Stimulated activated CD4-positive, alpha-beta T cell treated with anti-CD3 and anti-CD28 coated beads, TNF-alpha, amount 100 ng/mL, for 24 hours (primary cell): ENCODE data around the gene ZNF695.
"Not testable (repeated sequence)": the region's sequence is repeated elsewhere in the genome, so short reads cannot be mapped to it uniquely, and the experiment has no call there.

Experiments
- DNase-seq, 3 experiments: peaks; one replicate each; pipeline ENCODE4 v3.0.0-alpha.2; 2020; ENCODE audit warnings: low read depth in 3 of 3

The ZNF695 gene

DNA sequence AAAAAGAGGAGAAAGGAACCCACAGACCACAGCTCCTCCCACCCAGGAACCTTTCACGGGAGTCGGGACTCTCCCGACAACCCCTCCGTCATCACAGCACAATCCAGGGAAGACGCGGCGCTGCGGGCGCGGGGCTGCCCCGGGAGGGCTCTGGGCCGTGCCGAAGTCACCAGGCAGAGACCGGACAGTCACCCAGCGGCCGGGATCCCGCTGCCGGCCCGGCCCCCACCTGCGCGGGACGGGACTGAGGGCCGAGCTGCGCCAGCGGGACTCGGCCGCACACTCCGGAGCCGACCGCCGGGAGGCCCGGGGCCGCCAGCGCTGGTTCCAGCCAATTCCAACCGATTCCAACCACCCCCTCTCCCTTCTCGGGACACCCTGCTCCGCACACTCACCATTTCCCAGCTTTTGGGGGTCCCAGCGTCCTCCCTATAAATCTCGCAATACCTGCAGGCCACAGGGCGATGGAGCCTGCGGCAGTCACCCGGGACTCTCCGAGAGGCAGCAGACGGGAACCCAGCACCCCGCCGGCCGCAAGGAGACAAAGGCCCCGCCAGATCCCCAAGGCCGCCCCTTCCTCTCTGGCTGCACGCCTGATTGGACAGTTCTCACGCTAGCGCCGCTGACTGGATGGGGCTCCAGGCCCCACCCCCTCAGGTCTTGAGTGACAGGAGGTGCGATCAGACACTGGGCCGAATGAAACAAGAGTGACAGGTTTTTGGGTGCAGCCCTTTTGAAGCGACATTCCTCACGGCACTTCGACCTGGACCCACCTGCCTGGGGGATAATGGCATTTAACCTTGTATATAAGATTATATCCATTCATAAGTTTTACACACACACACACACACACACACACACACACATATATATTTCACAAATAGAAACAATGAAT, at the start of gene ZNF695:
ZNF695 (minus strand) TSS at position 547 of the 895 bp plus-strand sequence; CDS start at position 398, 149 bp downstream.
- DNase-seq, result peak in 2 of 3 experiments; percentile 13 to 65

- DNase-seq, result no peak
Observed at GRCh38 chr1:247056071-247056470, 48.2 kb upstream of the ZNF695 start.

- DNase-seq, result no peak
Observed at GRCh38 chr1:247054992-247055415, 47.1 kb upstream of the ZNF695 start.

DNA sequence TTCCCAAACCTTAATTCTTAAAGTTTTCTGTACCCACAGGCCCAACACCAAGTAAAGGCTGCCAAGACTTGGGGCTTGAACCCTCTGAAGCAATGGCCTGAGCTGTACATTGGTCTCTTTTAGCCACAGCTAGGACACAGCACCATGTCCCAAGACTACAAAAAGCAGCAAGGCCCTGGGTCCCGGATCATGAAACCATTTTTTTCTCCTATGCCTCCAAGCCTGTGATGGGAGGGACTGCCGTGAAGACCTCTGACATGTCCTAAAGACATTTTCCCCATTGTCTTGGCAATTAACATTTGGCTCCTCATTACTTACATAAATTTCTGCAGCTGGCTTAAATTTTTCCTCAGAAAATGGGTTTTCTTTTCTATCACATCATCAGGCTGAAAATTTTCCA, 39.8 kb upstream of the ZNF695 start:
- DNase-seq, result no peak

DNA sequence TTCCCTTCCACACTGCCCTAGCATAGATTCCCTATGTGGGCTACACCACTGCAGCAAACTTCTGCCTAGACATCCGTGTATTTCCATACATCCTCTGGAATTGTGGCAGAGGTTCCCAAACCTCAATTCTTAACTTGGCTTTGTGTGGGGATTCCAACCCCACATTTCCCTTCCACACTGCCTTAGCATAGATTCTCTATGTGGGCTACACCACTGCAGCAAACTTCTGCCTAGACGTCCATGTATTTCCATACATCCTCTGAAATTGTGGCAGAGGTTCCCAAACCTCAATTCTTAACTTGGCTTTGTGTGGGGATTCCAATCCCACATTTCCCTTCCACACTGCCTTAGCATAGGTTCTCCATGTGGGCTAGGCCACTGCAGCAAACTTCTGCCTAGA, 39.4 kb upstream of the ZNF695 start:
- no peak for DNase-seq

DNA sequence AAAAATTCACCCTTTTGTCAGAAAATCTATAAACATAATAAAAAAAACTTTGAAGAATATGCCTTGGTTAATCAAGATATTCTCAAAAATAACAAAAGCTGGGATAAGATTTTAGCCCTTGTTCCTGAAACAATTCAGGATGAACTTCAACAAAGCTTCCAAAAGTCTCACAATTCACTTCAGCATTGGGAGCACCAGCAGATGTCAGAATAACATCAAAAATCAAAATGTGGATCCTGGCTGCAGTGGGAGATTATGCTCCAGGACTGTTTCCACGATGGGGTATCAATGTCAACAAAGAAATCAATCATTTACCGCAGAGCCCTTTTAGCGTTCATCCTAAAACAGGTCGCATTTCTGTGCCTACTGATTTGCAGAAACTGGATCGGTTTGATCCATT, 35.5 kb upstream of the ZNF695 start:
- DNase-seq, result no peak

DNA sequence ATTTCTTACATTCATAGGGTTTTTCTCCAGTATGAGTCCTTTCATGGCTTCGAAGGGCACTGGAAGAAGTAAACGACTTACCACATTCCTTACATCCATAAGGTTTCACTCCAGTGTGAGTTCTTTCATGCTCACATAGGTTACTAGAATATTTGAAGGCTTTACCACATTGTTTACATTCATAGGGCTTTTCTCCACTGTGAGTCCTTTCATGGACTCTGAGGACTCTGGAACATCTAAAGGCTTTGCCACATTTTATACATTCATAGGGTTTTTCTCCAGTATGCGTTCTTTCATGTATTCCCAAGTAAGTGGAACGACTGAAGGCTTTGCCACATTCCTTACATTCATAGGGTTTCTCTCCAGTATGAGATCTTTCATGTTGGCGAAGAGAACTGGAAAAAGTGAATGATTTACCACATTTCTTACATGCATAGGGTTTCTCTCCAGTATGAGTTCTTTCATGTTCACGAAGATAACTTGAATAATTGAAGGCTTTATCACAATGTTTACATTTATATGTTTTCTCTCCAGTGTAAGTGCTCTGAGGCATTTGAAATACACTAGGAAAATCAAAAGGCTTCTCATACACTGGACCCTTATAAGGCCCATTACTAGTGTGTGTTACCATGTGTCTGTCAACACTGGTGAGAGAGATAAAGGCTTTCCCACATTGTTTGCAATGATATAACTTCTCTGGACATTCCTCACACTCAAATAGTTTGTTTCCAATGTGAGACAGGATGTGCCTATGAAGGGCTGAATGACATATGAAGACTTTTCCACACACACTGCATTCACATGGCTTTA, 29.9 kb upstream of the ZNF695 start:
- no peak for DNase-seq

- not testable (repeated sequence) for DNase-seq
Observed at GRCh38 chr1:247032306-247032705, 24.4 kb upstream of the ZNF695 start.

GRCh38 chr1:247024658-247025057, 16.8 kb upstream of the ZNF695 start:
- not testable (repeated sequence) for DNase-seq

- DNase-seq, result no peak
Observed at GRCh38 chr1:247013391-247013790, 5.5 kb upstream of the ZNF695 start.

DNA sequence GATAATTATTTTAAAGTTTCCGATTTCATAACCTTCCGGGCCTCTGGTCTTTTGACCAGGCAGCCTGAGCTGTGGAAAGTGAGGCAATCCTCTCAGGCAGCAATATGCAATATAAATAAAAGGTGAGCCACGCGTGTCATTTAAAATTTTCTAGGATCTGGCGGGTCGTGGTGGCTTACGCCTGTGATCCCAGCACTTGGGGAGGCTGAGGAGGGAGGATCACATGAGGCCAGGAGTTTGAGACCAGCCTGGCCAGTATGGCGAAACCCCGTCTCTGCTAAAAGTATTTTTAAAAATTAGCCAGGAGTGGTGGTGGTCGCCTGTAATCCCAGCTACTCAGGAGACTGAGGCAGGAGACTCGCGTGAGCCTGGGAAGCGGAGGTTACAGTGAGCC, 546 bp upstream of the ZNF695 start:
- no peak for DNase-seq

- DNase-seq, result not testable (repeated sequence)
Observed at GRCh38 chr1:247004081-247004480, 3.8 kb downstream of the ZNF695 start.

DNA sequence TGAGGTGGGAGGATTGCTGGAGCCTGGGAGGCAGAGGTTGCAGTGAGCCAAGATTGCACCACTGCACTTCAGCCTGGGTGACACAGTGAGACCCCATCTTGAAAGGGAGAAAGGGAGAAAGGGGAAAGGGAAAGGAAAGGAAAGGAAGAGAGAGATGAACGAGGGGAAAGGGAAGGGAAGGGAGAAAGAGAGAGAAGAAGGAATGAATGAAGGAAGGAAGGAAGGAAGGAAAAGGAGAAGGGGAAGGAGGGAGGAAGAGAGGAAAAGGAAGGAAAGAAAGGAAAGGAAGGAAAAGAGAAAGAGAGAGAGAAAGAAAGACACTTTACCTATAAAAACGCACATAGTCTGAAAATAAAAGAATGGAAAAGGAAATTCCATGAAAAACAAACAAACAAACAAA, 18.0 kb downstream of the ZNF695 start:
- DNase-seq, result no peak

DNA sequence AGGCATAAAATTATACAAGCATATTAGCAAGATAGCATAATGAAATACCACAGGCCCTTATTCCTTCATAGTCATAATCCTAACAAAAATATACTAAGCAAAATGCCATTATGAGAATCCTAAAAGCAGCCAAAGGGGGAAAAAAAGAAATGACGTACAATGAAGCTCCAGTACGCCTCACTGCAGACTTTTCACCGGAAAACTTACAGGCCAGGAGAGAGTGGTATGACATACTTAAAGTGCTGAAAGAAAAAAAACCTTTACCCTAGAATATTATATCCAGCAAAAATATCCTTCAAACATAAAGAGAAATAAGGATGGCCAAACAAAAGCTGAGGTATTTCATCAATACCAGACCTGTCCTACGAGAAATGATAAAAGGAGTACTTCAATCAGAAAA, 19.5 kb downstream of the ZNF695 start:
- no peak for DNase-seq

GRCh38 chr1:246987083-246987690, 20.7 kb downstream of the ZNF695 start:
- no peak for DNase-seq

DNA sequence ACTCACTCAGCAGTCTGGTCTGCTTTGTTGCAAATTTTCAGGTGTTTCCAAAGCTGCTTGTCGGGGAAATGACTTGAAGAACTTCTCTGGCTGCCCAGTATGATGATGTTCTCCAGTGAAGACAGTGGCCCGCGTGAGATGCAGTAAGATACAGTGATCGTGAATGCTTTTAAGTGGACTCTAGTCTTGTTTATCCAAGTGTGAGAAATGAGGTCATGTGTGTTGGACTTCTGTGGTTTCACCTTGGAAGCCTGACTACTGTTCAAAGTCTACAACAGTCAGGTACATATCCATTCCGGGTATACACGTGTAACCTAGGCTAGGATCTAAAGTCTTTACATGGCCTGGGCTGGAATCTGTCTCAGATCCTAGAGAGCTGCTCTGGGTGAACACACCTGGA, 29.1 kb downstream of the ZNF695 start:
- DNase-seq, result no peak

GRCh38 chr1:246978281-246978680, 29.6 kb downstream of the ZNF695 start:
- DNase-seq, result no peak

- no peak for DNase-seq
Observed at GRCh38 chr1:246971969-246972368, 35.9 kb downstream of the ZNF695 start.

DNA sequence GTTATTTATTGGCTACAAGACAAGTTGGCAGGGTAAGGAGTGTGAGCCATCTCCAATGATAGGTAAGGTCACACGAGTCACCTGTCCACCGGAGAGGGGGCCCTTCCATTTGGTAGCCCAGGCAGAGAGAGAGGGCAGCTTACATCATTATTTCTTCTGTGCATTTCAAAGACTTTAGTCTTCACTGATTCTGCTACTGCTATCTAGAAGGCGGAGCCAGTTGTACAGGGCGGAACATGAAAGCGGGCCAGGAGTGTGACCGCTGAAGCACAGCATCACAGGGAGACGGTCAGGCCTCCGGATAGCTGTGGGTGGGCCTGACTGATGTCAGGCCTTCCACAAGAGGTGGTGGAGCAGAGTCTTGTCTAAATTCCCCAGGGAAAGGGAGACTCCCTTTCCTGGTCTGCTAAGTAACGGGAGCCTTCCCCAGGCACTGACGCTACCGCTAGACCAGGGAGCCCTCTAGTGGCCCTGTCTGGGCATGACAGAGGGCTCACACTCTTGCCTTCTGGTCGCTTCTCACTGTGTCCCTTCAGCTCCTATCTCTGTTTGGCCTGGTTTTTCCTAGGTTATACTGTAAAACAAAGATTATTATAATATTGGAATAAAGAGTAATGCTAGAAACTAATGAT, 36.7 kb downstream of the ZNF695 start:
- peak; percentile 5 to 38 (median 5) for DNase-seq

DNA sequence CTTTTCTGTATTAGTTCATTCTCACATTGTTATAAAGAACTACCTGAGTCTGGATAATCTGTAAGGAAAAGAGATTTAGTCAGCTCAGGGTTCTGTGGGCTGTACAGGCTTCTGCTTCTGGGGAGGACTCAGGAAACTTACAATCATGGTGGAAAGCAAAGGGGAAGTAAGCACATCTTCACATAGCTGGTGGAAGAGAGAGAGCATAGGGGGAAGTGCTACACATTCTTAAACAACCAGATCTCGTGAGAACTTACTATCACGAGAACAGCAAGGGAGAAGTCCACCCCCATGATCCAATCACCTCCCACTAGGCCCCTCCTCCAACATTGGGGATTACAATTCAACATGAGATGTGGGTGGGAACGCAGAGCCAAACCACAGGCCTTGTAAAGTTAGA, 38.2 kb downstream of the ZNF695 start:
- DNase-seq, result no peak

DNA sequence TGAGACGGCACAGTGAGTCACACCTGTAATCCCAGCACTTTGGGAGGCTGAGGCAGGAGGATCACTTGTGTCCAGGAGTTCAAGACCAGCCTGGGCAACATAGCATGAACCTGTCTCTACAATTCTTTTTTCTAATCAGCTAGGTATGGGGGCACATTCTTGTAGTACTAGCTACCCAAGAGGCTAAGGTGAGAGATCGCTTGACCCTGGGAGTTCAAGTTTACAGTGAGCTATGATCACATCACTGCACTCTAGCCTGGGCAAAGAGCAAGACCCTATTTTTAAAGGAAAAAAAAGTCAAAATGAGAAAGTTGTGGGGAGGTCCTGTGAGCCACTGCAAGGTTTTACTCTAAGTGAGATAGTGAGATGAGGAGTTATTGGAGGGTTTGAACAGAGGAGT, 41.4 kb downstream of the ZNF695 start:
- no peak for DNase-seq
